Fibroblast of the aortic adventitia (primary cell): ENCODE results near the gene EIF4E2. TPM values are rescaled to one million over a fixed set of nuclear protein-coding genes. Genes with fewer than 3 reads are reported as not detected.

Source experiments
- DNase-seq: peaks from one replicate; pipeline ENCODE4 v3.0.0-alpha.2; 2010; ENCODE audit warnings: low read depth
- H3K4me3 ChIP-seq: 2 replicates; pipeline ENCODE4 v1.5.1; 2011; ENCODE audit warnings: low read depth, mild to moderate bottlenecking, control low read depth, low read length, moderate library complexity
- CTCF ChIP-seq: IDR thresholded peaks from 2 replicates; pipeline ENCODE4 v1.5.1; 2011; ENCODE audit warnings: mild to moderate bottlenecking, low read length, control low read depth, inconsistent platforms; ENCODE audit not compliant: insufficient read depth
- total RNA-seq: library from RNA; depleted of rRNA; stranded (reverse); fragments of >200 nt; gene quantifications from 2 replicates; pipeline ENCODE4 v1.2.3, GENCODE V29; 2012; ENCODE audit warnings: low replicate concordance

The EIF4E2 gene
- total RNA-seq, 1 donor: 72.6 TPM

- H3K4me3 ChIP-seq: no peak overlapping the region
- no peak for DNase-seq
- TF ChIP-seq CTCF: no peak
Measured at GRCh38 chr2:232503809-232504323, 46.6 kb upstream of the EIF4E2 start.

GRCh38 chr2:232504438-232504837 is 46.1 kb upstream of the EIF4E2 start:
- TF ChIP-seq CTCF: no peak

DNA sequence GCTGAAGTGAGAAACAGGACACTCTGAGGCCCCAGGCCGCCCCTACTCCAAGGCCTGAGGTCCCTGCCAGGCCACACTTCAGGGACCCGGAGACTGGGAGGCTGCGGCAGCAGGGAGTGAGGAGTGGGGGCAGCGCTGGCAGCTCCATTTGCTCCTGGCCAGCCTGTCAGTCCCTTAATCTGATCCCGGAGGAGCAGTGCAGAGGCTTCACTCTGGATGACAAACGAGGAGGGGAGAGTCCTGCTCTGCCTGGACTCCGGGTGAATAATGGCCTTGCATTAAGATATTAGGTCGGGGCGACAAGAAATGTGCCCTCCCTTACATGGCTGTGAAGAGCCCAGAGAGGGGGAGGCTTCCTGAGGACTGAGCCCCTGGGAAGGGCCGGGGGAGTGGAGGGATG is 44.6 kb upstream of the EIF4E2 start:
- no peak overlapping the region for H3K4me3 ChIP-seq
- DNase-seq: no peak
- TF ChIP-seq CTCF: no peak

More at GRCh38 chr2:232504438-232504837, 46.1 kb upstream of the EIF4E2 start:
- no peak for DNase-seq
- H3K4me3 ChIP-seq: no peak overlapping the region

GRCh38 chr2:232506709-232507108 is 43.8 kb upstream of the EIF4E2 start:
- H3K4me3 ChIP-seq: no peak overlapping the region
- TF ChIP-seq CTCF: no peak
- no peak for DNase-seq

DNA sequence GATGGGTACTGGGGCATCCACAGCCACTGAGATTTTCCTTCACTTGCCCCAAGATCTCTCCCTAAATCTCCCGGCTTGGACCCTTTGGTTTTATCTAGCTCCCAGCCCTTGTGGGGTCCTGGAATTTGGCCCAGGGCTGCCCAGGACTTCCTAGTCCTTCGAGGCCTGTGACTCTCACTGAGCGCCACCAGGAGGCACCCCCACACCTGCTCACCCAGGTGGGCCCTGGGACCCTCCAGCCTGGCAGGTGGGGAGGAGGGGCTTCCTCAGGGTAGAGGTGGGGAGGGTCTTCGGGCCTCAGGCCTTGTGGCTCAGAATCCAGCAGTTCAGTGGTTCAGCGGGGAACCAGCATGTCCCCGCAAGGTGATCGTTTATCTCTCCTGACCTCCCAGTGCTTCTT is 42.2 kb upstream of the EIF4E2 start:
- no peak for TF ChIP-seq CTCF
- no peak overlapping the region for H3K4me3 ChIP-seq
- no peak for DNase-seq

DNA sequence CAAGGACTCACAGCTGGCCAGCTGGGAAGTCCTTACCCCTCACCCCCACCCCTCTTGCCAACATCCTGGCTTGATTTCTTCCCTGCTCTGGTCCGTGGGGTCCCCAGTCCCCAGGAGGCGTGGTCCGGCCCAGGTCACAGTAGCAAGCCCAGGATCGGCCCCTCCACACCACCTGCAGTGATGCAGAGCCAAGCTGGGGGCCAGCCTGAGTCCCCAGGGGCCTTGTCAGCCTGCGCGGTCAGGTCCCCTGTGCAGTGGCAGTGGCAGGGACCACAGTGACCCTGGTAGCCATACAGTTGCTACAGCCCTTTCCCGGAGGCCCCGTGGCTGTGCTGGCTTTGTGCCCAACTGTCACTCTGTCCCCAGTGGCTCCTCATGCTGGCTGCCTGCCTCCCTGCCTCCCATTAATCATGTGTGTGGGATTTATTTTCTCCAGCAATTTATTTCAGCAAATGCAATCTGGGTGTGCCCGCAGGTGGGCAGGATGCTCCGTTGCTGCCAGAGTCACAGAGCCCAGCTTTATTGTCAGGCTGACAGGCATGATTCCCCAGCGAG is 39.1 kb upstream of the EIF4E2 start:
- no peak for DNase-seq
- no peak overlapping the region for H3K4me3 ChIP-seq
- TF ChIP-seq CTCF: no peak

GRCh38 chr2:232512602-232513001 is 37.9 kb upstream of the EIF4E2 start:
- no peak for TF ChIP-seq CTCF
- no peak for DNase-seq

More at GRCh38 chr2:232512602-232513001, 37.9 kb upstream of the EIF4E2 start:
- no peak overlapping the region for H3K4me3 ChIP-seq
